Brain microvascular endothelial cell (primary cell): Measurements from ENCODE around the gene CDYL.

Experiments
- DNase-seq: peaks from one replicate; pipeline ENCODE4 v3.0.0-alpha.2; 2020
- H3K27ac ChIP-seq: fragments of 250-450 bp; sonication (Bioruptor Pico); 2 replicates; pipeline ENCODE4 v1.5.1; 2020; ENCODE audit warnings: mild to moderate bottlenecking, moderate library complexity
- H3K27me3 ChIP-seq: fragments of 250-450 bp; sonication (Bioruptor Pico); replicated peaks from 2 replicates; pipeline ENCODE4 v1.5.1; 2020; ENCODE audit warnings: mild to moderate bottlenecking
- H3K36me3 ChIP-seq: fragments of 250-450 bp; sonication (Bioruptor Pico); replicated peaks from 2 replicates; pipeline ENCODE4 v1.5.1; 2020; ENCODE audit warnings: mild to moderate bottlenecking
- H3K4me3 ChIP-seq: 2 replicates; pipeline ENCODE4 v1.5.1; 2011; ENCODE audit warnings: low read depth, mild to moderate bottlenecking, control low read depth, low read length, moderate library complexity
- CTCF ChIP-seq: IDR thresholded peaks from 2 replicates; pipeline ENCODE4 v1.5.1; 2011; ENCODE audit warnings: low read depth, mild to moderate bottlenecking, moderate library complexity, low read length, control low read depth, inconsistent platforms; ENCODE audit errors: missing control alignments
- in situ Hi-C: cut with HindIII; loops from 2 replicates; pipeline ENCODE4 v1.10.0; 2017; ENCODE audit warnings: low sequenced_read_pairs, low pct_ligation_motif_present

CDYL gene

GRCh38 chr6:4817551-4817950, 41.3 kb downstream of the CDYL start:
- Histone ChIP-seq H3K27me3 (no peaks in the 10 kb centered on the region), H3K36me3 (no peaks in the 10 kb centered on the region), H3K27ac (no peak overlapping the region), H3K4me3 (no peak overlapping the region)
- DNase-seq, result no peak
- in situ Hi-C loops, result no loop called here
- no peak for TF ChIP-seq CTCF

GRCh38 chr6:4818272-4818938, 42.2 kb downstream of the CDYL start:
- H3K27me3 ChIP-seq, result no peaks in the 10 kb centered on the region
- no peak overlapping the region for H3K27ac ChIP-seq
- no peak overlapping the region for H3K4me3 ChIP-seq
- H3K36me3 ChIP-seq, result no peaks in the 10 kb centered on the region
- in situ Hi-C loops, result no loop called here
- DNase-seq, result no peak
- TF ChIP-seq CTCF, result no peak

DNA sequence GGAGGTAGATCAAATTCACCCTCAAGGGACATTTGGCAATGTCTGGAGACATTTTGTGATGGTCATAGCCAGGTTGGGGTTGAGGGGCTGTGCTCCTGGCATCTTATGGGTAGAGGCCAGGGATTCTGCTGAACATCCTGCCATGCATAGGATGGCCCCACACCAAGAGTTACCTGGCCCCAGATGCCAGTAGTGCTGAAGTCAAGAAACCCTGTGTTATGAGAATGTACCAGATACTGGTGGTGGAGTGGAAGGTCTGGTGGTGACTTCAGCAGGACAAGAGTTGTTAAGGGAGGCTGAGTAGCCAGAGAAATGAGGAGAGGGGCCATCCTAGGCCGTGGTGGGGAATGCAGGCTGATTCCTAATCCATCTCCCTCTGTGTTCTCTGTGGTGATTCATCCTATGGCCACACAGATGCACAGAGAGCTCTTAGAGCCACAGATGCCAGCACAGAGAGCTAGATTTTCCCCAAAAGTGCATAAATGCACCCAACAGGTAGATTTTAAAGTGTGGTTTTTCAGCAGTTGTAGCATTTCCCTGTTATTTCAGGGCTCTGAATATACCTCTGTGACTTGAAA, 43.6 kb downstream of the CDYL start:
- H3K4me3 ChIP-seq, result no peak overlapping the region
- TF ChIP-seq CTCF, result no peak
- H3K27me3 ChIP-seq, result no peaks in the 10 kb centered on the region
- in situ Hi-C loops, result no loop called here
- no peaks in the 10 kb centered on the region for H3K36me3 ChIP-seq
- no peak overlapping the region for H3K27ac ChIP-seq
- no peak for DNase-seq

- Histone ChIP-seq H3K27ac (no peak overlapping the region), H3K36me3 (no peaks in the 10 kb centered on the region), H3K4me3 (no peak overlapping the region), H3K27me3 (no peaks in the 10 kb centered on the region)
- in situ Hi-C loops, result no loop called here
- no peak for TF ChIP-seq CTCF
- no peak for DNase-seq
These were observed 44.6 kb downstream of the CDYL start for GRCh38 chr6:4820704-4821276.

DNA sequence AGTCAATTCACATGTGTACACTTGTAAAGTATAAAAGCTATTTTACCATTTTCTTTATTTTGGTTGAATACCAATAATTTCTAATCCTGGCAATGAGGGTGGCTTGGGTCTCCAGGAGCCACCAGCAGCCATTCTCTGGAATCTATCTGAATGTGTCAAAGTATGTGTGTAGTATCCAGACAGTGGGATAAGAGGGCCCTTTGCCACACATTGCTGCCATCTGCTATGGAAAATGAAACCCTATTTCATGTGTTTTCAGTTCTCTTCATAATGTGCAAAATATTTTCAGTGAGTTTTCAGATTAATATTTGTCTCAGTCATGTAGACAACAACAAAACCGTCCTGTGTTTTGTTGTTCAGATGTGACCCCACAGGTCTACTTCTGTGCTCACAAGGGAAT, 46.3 kb downstream of the CDYL start:
- no peak for DNase-seq
- no peak for TF ChIP-seq CTCF
- in situ Hi-C loops, result no loop called here
- no peaks in the 10 kb centered on the region for H3K36me3 ChIP-seq
- no peaks in the 10 kb centered on the region for H3K27me3 ChIP-seq
- no peak overlapping the region for H3K27ac ChIP-seq
- no peak overlapping the region for H3K4me3 ChIP-seq
